ENCODE measurements around the gene CNNM1.

DNA sequence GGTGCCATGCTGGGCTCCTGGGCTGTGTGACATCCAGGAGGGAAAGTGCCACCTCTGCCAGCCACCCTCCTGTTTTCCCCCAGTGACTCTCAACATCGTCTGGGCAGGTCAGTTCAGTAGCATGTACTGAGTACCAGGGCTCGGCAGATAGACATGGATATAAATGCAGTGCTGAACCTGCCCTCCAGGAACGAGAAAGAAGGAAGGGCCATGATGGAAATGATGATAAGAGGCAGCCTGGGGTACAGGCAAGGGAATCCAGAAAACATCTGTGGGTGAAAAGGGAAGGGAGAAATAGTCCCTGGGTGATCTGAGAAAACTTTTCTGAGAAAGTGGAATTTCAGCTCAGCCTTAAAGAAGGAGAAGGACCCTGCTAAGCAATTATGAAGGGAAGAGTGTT is 12.1 kb downstream of the CNNM1 start:
- TF ChIP-seq, protein P1, sequence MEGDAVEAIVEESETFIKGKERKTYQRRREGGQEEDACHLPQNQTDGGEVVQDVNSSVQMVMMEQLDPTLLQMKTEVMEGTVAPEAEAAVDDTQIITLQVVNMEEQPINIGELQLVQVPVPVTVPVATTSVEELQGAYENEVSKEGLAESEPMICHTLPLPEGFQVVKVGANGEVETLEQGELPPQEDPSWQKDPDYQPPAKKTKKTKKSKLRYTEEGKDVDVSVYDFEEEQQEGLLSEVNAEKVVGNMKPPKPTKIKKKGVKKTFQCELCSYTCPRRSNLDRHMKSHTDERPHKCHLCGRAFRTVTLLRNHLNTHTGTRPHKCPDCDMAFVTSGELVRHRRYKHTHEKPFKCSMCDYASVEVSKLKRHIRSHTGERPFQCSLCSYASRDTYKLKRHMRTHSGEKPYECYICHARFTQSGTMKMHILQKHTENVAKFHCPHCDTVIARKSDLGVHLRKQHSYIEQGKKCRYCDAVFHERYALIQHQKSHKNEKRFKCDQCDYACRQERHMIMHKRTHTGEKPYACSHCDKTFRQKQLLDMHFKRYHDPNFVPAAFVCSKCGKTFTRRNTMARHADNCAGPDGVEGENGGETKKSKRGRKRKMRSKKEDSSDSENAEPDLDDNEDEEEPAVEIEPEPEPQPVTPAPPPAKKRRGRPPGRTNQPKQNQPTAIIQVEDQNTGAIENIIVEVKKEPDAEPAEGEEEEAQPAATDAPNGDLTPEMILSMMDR (IDR thresholded peaks at IDR 0.05), result no peak
- no peak for TF ChIP-seq POLR2A (IDR thresholded peaks at IDR 0.05)
